ENCODE measurements around the gene TPD52L1. TPM values are rescaled to one million over a fixed set of nuclear protein-coding genes. Genes with fewer than 3 reads are reported as not detected.
"Not testable (repeated sequence)": the region's sequence is repeated elsewhere in the genome, so short reads cannot be mapped to it uniquely, and the experiment has no call there.

The TPD52L1 gene
- total and polyA plus RNA-seq, 2 of the 13 experiments (the other 11 are each of a cell fraction or from before 2014, with no cell fraction given): 0.49 to 0.53 TPM

DNA sequence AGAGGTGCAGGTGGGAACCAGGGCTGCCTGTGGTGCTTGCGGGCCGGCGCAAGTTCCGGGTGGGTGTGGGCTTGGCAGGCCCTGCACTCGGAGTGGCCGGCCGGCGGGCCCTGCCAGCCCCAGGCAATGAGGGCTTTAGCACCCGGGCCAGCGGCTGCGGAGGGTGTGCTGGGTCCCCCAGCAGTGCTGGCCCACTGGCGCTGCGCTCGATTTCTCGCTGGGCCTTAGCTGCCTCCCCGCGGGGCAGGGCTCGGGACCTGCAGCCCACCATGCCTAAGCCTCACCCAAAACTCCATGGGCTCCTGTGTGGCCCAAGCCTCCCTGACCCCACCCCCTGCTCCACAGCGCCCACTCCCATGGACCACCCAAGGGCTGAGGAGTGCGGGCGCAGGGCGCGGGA, 27.7 kb upstream of the TPD52L1 start:
- H3K4me1 ChIP-seq (ENCODE audit: insufficient read depth, low read length): peaks cover 10% of the 10 kb centered on the region; the same call in 1 of the 2 replicates
- POLR2A ChIA-PET; BruUV-seq (replicated peaks); H3K4me2 ChIP-seq (ENCODE audit: low read depth, low read length); H2AFZ ChIP-seq (ENCODE audit: low read length); DNase-seq (ENCODE audit: low spot score); in situ Hi-C loops (cut with HindIII; ENCODE audit: extremely low pct_ligation_motif_present, low pct_unique_long_range_greater_than_20kb); intact Hi-C loops (cut with micrococcal nuclease; ENCODE audit: unreplicated experiment); H3K27ac ChIP-seq (ENCODE audit: extremely low read length, insufficient read depth, low read length); H3K9ac ChIP-seq (ENCODE audit: insufficient read depth, low read depth, low read length); CTCF ChIA-PET (ENCODE audit: low intra/inter-chr PET ratio, low total read pairs); H3K79me2 ChIP-seq (ENCODE audit: insufficient read depth, low read length); H3K27me3 ChIP-seq (ENCODE audit: control insufficient read depth in 1 of 2, insufficient read depth in 2 of 2, low read length in 2 of 2); FAIRE-seq; H3K36me3 ChIP-seq (replicated peaks in 1 of 2; ENCODE audit: control insufficient read depth in 1 of 2, insufficient read depth in 2 of 2, low read length in 2 of 2); H3K9me3 ChIP-seq (ENCODE audit: low read length); H4K20me1 ChIP-seq (ENCODE audit: insufficient read depth, low read length); H3K4me3 ChIP-seq (replicated peaks in 1 of 3; ENCODE audit: insufficient read depth in 1 of 3, low read depth in 2 of 3, low read length in 3 of 3); ATAC-seq: not testable (repeated sequence)
- WGBS (ENCODE audit: low lambda C conversion rate): 92% methylated on average over 12 of the region's 23 CpGs

DNA sequence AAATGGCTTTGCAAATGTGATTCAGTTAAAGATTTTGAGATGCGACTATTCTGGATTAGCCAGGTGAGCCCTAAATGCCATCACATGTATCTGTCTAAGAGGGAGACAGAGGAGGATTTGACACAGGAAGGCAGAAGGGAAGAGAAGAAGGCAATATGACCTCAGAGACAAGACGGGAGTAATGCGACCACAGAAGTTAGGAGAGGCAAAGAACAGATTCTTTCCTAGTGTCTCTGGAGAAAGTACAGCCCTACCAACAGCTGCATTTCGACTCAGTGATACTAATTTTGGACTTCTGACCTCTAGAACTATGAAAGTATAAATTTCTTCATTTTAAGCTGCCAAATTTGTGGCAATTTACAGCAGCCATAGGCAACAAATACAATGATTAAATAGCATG, 24.2 kb upstream of the TPD52L1 start:
- H4K20me1 ChIP-seq (ENCODE audit: insufficient read depth, low read length): no peaks in the 10 kb centered on the region
- H3K36me3 ChIP-seq (replicated peaks in 1 of 2; ENCODE audit: control insufficient read depth in 1 of 2, insufficient read depth in 2 of 2, low read length in 2 of 2): no peaks in the 10 kb centered on the region
- ChIA-PET POLR2A (no interaction called here), CTCF (ENCODE audit: low intra/inter-chr PET ratio, low total read pairs) (no interaction called here)
- no peak for DNase-seq (ENCODE audit: low spot score)
- no peak overlapping the region for H2AFZ ChIP-seq (ENCODE audit: low read length)
- H3K4me1 ChIP-seq (ENCODE audit: insufficient read depth, low read length): 0 out of 2 replicates have a peak, but pooled peaks cover under 1% of the 10 kb centered on the region
- BruUV-seq (replicated peaks): no TSS peak
- intact Hi-C loops (cut with micrococcal nuclease; ENCODE audit: unreplicated experiment): no loop called here
- no peak overlapping the region for H3K27ac ChIP-seq (ENCODE audit: extremely low read length, insufficient read depth, low read length)
- H3K4me2 ChIP-seq (ENCODE audit: low read depth, low read length): no peak overlapping the region
- FAIRE-seq: no peak
- H3K9me3 ChIP-seq (ENCODE audit: low read length): no peaks in the 10 kb centered on the region
- no peak overlapping the region for H3K4me3 ChIP-seq (replicated peaks in 1 of 3; ENCODE audit: insufficient read depth in 1 of 3, low read depth in 2 of 3, low read length in 3 of 3)
- no peaks in the 10 kb centered on the region for H3K79me2 ChIP-seq (ENCODE audit: insufficient read depth, low read length)
- in situ Hi-C loops (cut with HindIII; ENCODE audit: extremely low pct_ligation_motif_present, low pct_unique_long_range_greater_than_20kb): no loop called here
- no peak for ATAC-seq
- no peak overlapping the region for H3K9ac ChIP-seq (ENCODE audit: insufficient read depth, low read depth, low read length)
- H3K27me3 ChIP-seq (ENCODE audit: control insufficient read depth in 1 of 2, insufficient read depth in 2 of 2, low read length in 2 of 2): no peaks in the 10 kb centered on the region
- 30% methylated on average over 4 of the region's 4 CpGs for WGBS (ENCODE audit: low lambda C conversion rate)
- TF ChIP-seq ARNT2 (CRISPR knock-in tag; IDR thresholded peaks at IDR 0.05; ENCODE audit: low read depth): no peak
- no peak for TF ChIP-seq CBFB (CRISPR knock-in tag; IDR thresholded peaks at IDR 0.05)
- no peak for TF ChIP-seq ZFYVE20 (CRISPR knock-in tag; IDR thresholded peaks at IDR 0.05; ENCODE audit: borderline replicate concordance, low read depth)
- no peak for TF ChIP-seq GATAD1 (CRISPR knock-in tag; IDR thresholded peaks at IDR 0.05)
- no peak for TF ChIP-seq GABPB1 (CRISPR knock-in tag; IDR thresholded peaks at IDR 0.05)
- no peak for TF ChIP-seq ONECUT2 (CRISPR knock-in tag; IDR thresholded peaks at IDR 0.05)
- no peak for TF ChIP-seq SIN3B (IDR thresholded peaks at IDR 0.05; ENCODE audit: low read length)
- no peak for TF ChIP-seq NFAT5 (CRISPR knock-in tag; IDR thresholded peaks at IDR 0.05)
- no peak for TF ChIP-seq SIX1 (CRISPR knock-in tag; IDR thresholded peaks at IDR 0.05; ENCODE audit: borderline replicate concordance)
- TF ChIP-seq, protein P1, sequence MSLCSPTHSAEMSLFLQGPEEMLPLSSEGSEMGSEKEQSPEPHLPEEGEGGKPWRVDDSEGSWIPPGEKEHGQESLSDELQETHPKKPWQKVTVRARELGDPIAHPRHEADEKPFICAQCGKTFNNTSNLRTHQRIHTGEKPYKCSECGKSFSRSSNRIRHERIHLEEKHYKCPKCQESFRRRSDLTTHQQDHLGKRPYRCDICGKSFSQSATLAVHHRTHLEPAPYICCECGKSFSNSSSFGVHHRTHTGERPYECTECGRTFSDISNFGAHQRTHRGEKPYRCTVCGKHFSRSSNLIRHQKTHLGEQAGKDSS (CRISPR knock-in tag; IDR thresholded peaks at IDR 0.05; ENCODE audit: borderline replicate concordance, low read depth): no peak
- TF ChIP-seq FOXJ3 (CRISPR knock-in tag; IDR thresholded peaks at IDR 0.05; ENCODE audit: borderline replicate concordance): no peak
- TF ChIP-seq CBX2 (IDR thresholded peaks at IDR 0.05; ENCODE audit: low read depth, low read length): no peak
- TF ChIP-seq CBX2 (CRISPR knock-in tag; IDR thresholded peaks at IDR 0.05; ENCODE audit: low read depth): no peak
- no peak for TF ChIP-seq FOXA3 (CRISPR knock-in tag; IDR thresholded peaks at IDR 0.05)
- TF ChIP-seq ZNF761 (CRISPR knock-in tag; conservative IDR thresholded peaks at IDR 0.05): no peak
